Tibial nerve (tissue), 4 donors: ENCODE results near the gene CFAP43.

Source experiments
- CTCF ChIP-seq, 5 experiments: fragments of 200-600 bp in 3 of 5; fragments of 450-650 bp in 2 of 5; sonication (generic) in 3 of 5; IDR thresholded peaks; one replicate each; pipeline ENCODE4 v1.5.1; 2016 to 2019; ENCODE audit warnings: antibody characterized with exemption in 5 of 5, mild to moderate bottlenecking in 3 of 5, moderate library complexity in 2 of 5
- EP300 ChIP-seq, 2 donors: sonication (generic); formaldehyde crosslinking; IDR thresholded peaks; one replicate each; pipeline ENCODE4 v1.6.1; 2017; ENCODE audit warnings: antibody characterized with exemption in 2 of 2, mild to moderate bottlenecking in 1 of 2

GRCh38 chr10:104256335-104256961 is 24.3 kb upstream of the CFAP43 start:
- TF ChIP-seq CTCF (IDR thresholded peaks at IDR 0.05) (no peak), EP300 (IDR thresholded peaks at IDR 0.05) (no peak)
